Activated CD8-positive, alpha-beta memory T cell treated with anti-CD3 and anti-CD28 coated beads, Interleukin-2, amount 50 U/mL, for 24 hours (primary cell): ENCODE measurements around the gene GOLGA8Q.
"Not testable (repeated sequence)": the region's sequence is repeated elsewhere in the genome, so short reads cannot be mapped to it uniquely, and the experiment has no call there.

ENCODE experiments used
- DNase-seq: peaks from one replicate; pipeline ENCODE4 v3.0.0-alpha.2; 2020; ENCODE audit errors: extremely low read depth

Gene GOLGA8Q

GRCh38 chr15:30551750-30552149 lies at the start of gene GOLGA8Q:
GOLGA8Q (plus strand) TSS chr15:30552050; CDS start chr15:30552078, 28 bp downstream.
- DNase-seq: not testable (repeated sequence)

- not testable (repeated sequence) for DNase-seq
Observed at GRCh38 chr15:30502904-30503781, 48.7 kb upstream of the GOLGA8Q start.

GRCh38 chr15:30504162-30504843 lies 47.5 kb upstream of the GOLGA8Q start:
- not testable (repeated sequence) for DNase-seq

GRCh38 chr15:30514545-30514944 lies 37.3 kb upstream of the GOLGA8Q start:
- not testable (repeated sequence) for DNase-seq

- DNase-seq: not testable (repeated sequence)
Observed at GRCh38 chr15:30523453-30524243, 28.2 kb upstream of the GOLGA8Q start.

GRCh38 chr15:30525912-30526311 lies 25.9 kb upstream of the GOLGA8Q start:
- not testable (repeated sequence) for DNase-seq

GRCh38 chr15:30529049-30529448 lies 22.8 kb upstream of the GOLGA8Q start:
- not testable (repeated sequence) for DNase-seq

GRCh38 chr15:30566949-30567348 lies 15.1 kb downstream of the GOLGA8Q start:
- not testable (repeated sequence) for DNase-seq

GRCh38 chr15:30573012-30573491 lies 21.2 kb downstream of the GOLGA8Q start:
- not testable (repeated sequence) for DNase-seq

- DNase-seq: not testable (repeated sequence)
Observed at GRCh38 chr15:30579394-30579970, 27.6 kb downstream of the GOLGA8Q start.

GRCh38 chr15:30580716-30581115 lies 28.9 kb downstream of the GOLGA8Q start:
- DNase-seq: not testable (repeated sequence)

- not testable (repeated sequence) for DNase-seq
Observed at GRCh38 chr15:30598953-30599352, 47.1 kb downstream of the GOLGA8Q start.

- not testable (repeated sequence) for DNase-seq
Observed at GRCh38 chr15:30603796-30604195, 51.9 kb downstream of the GOLGA8Q start, which contains the start of gene GOLGA8H. GOLGA8H (plus strand) TSS chr15:30604028; CDS start chr15:30604126, 98 bp downstream.
